ENCODE data around the gene C5. TPM values are rescaled to one million over a fixed set of nuclear protein-coding genes. Genes with fewer than 3 reads are reported as not detected.

C5 gene
- total RNA-seq, 1 donor from 2014 or later, result 5.5 TPM

DNA sequence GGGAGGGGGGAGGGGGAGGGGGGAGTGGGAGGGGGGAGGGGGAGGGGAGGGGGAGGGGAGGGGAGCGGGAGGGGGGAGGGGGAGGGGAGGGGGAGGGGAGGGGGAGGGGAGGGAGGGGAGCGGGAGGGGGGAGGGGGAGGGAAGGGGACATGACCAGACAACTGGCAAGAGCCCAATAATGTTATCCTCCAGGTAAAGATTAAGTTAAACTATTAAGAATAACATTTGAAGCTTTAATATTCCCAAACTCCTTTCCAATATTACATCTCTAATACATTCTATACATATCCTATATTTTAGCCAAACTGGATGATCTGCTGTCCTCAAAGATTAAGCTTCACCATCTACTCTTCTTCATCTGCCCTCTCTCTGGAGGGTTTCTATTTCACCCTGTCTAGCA is 25.8 kb downstream of the C5 start:
- Histone ChIP-seq H3F3A (ENCODE audit: low read depth) (no peaks in the 10 kb centered on the region), H3K4me1 (peaks cover 4% of the 10 kb centered on the region), H3K4me2 (no peak overlapping the region), H2AFZ (replicated peaks) (no peak overlapping the region), H3K9ac (no peak overlapping the region), H3K79me2 (ENCODE audit: low read depth) (no peaks in the 10 kb centered on the region), H3K4me3 (no peak overlapping the region), H3K27me3 (no peaks in the 10 kb centered on the region), H3K27ac (no peak overlapping the region), H3K36me3 (no peaks in the 10 kb centered on the region), H3K9me3 (ENCODE audit: low read depth) (no peaks in the 10 kb centered on the region), H4K20me1 (ENCODE audit: low read depth) (no peaks in the 10 kb centered on the region)
- DNase-seq (ENCODE audit: low spot score), result no peak
- H3K36me3 Mint-ChIP-seq, result peaks cover 2% of the 10 kb centered on the region
- H3K27ac Mint-ChIP-seq, result no peak overlapping the region
- no peaks in the 10 kb centered on the region for H3K9me3 Mint-ChIP-seq
- H3K4me1 Mint-ChIP-seq, result no peaks in the 10 kb centered on the region
- H3K4me3 Mint-ChIP-seq, result no peak overlapping the region
- H3K27me3 Mint-ChIP-seq (ENCODE audit: insufficient read depth, low read depth), result no peaks in the 10 kb centered on the region
- TF ChIP-seq CTCF (IDR thresholded peaks at IDR 0.05), result no peak
- TF ChIP-seq EZH2 (IDR thresholded peaks at IDR 0.05), result no peak
- TF ChIP-seq EZH2phosphoT487 (IDR thresholded peaks at IDR 0.05), result no peak

DNA sequence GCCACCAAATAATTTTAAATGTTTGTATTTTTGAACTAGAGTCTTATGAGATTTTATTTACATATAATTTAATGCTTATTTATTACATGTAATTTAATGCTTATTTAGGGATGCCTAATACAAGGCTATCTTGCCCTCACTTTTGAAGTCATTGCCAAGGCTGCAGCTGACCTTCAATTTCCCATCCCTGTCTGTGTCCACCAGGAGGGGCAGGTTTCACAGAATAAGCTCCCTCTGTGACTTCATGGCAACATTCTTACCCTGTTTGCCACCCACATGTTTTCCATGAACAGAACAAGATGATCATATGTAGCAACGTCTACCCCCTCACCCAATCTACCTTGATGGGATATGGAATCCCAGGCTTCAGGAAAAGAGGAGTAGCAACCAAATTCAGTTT is 27.0 kb downstream of the C5 start:
- Histone ChIP-seq H3K4me3 (no peak overlapping the region), H3F3A (ENCODE audit: low read depth) (no peaks in the 10 kb centered on the region), H3K36me3 (no peaks in the 10 kb centered on the region), H3K79me2 (ENCODE audit: low read depth) (no peaks in the 10 kb centered on the region), H3K9ac (no peak overlapping the region), H4K20me1 (ENCODE audit: low read depth) (no peaks in the 10 kb centered on the region), H3K9me3 (ENCODE audit: low read depth) (no peaks in the 10 kb centered on the region), H3K4me2 (no peak overlapping the region), H3K27me3 (no peaks in the 10 kb centered on the region), H3K4me1 (peaks cover 4% of the 10 kb centered on the region), H2AFZ (replicated peaks) (no peak overlapping the region), H3K27ac (no peak overlapping the region)
- H3K4me3 Mint-ChIP-seq, result no peak overlapping the region
- H3K9me3 Mint-ChIP-seq, result no peaks in the 10 kb centered on the region
- peaks cover 2% of the 10 kb centered on the region for H3K36me3 Mint-ChIP-seq
- no peak for DNase-seq (ENCODE audit: low spot score)
- no peaks in the 10 kb centered on the region for H3K4me1 Mint-ChIP-seq
- H3K27me3 Mint-ChIP-seq (ENCODE audit: insufficient read depth, low read depth), result no peaks in the 10 kb centered on the region
- no peak for TF ChIP-seq CTCF (IDR thresholded peaks at IDR 0.05)
- no peak for TF ChIP-seq EZH2phosphoT487 (IDR thresholded peaks at IDR 0.05)
- TF ChIP-seq EZH2 (IDR thresholded peaks at IDR 0.05), result no peak
- no peak overlapping the region for H3K27ac Mint-ChIP-seq

DNA sequence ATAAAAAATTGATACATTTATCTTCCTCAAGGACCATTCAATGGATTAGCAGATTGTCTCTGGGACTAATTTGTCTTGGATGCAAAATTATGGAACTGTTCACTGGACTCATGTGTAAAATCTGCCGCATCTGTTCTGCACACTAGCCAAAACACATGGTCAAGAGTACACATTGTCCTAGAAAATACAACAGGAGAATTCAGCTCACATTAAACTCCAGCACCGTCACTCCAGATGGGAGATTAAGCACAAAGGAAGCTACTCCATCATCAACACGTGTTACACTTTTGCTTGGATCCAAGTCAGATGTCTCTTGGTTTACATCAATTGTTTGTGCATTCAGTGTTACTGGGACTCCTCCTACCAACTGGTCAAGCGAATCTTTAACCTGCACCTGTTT is 28.8 kb downstream of the C5 start:
- no peaks in the 10 kb centered on the region for H3K79me2 ChIP-seq (ENCODE audit: low read depth)
- H3K27me3 ChIP-seq, result no peaks in the 10 kb centered on the region
- no peak overlapping the region for H3K27ac Mint-ChIP-seq
- no peaks in the 10 kb centered on the region for H3K9me3 ChIP-seq (ENCODE audit: low read depth)
- no peak overlapping the region for H3K27ac ChIP-seq
- H3K4me2 ChIP-seq, result no peak overlapping the region
- H3K4me1 Mint-ChIP-seq, result no peaks in the 10 kb centered on the region
- H3K36me3 Mint-ChIP-seq, result peaks cover 7% of the 10 kb centered on the region
- DNase-seq (ENCODE audit: low spot score), result no peak
- H3K4me3 ChIP-seq, result no peak overlapping the region
- no peaks in the 10 kb centered on the region for H3K27me3 Mint-ChIP-seq (ENCODE audit: insufficient read depth, low read depth)
- peaks cover 1% of the 10 kb centered on the region for H3K4me1 ChIP-seq
- H3K9me3 Mint-ChIP-seq, result no peaks in the 10 kb centered on the region
- no peaks in the 10 kb centered on the region for H4K20me1 ChIP-seq (ENCODE audit: low read depth)
- H3K9ac ChIP-seq, result no peak overlapping the region
- no peaks in the 10 kb centered on the region for H3K36me3 ChIP-seq
- H2AFZ ChIP-seq (replicated peaks), result no peak overlapping the region
- H3F3A ChIP-seq (ENCODE audit: low read depth), result no peaks in the 10 kb centered on the region
- no peak overlapping the region for H3K4me3 Mint-ChIP-seq
- TF ChIP-seq EZH2 (IDR thresholded peaks at IDR 0.05) (no peak), CTCF (IDR thresholded peaks at IDR 0.05) (no peak), EZH2phosphoT487 (IDR thresholded peaks at IDR 0.05) (no peak)

DNA sequence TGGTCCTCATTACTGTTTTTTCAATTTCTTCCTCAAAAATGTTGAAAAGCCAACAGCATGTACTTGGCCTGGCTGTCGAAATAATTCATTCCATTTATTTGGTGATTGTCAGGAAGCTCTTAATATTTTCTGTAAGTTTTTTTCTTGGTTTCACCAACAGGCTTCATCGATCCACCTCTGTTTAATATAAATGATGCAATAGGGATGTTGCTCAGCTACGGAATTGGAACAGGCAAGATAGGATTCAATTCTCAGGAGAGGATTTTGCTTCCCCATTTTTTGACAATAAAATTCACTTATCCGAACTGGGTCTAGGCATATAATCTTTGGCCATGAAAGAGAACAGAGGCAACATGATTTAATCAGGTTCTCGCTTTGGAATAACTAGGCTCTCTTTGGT is 30.8 kb downstream of the C5 start:
- Histone ChIP-seq H4K20me1 (ENCODE audit: low read depth) (no peaks in the 10 kb centered on the region), H3K27ac (no peak overlapping the region), H3K27me3 (no peaks in the 10 kb centered on the region), H3K9me3 (ENCODE audit: low read depth) (no peaks in the 10 kb centered on the region), H3K4me3 (no peak overlapping the region), H3K36me3 (no peaks in the 10 kb centered on the region), H3K4me2 (no peak overlapping the region), H3K9ac (no peak overlapping the region), H3K4me1 (no peaks in the 10 kb centered on the region), H3K79me2 (ENCODE audit: low read depth) (no peaks in the 10 kb centered on the region), H3F3A (ENCODE audit: low read depth) (no peaks in the 10 kb centered on the region), H2AFZ (replicated peaks) (no peak overlapping the region)
- Mint-ChIP-seq H3K4me1 (no peaks in the 10 kb centered on the region), H3K27me3 (ENCODE audit: insufficient read depth, low read depth) (no peaks in the 10 kb centered on the region), H3K27ac (no peak overlapping the region), H3K4me3 (no peak overlapping the region), H3K36me3 (peaks cover 5% of the 10 kb centered on the region), H3K9me3 (no peaks in the 10 kb centered on the region)
- no peak for TF ChIP-seq EZH2phosphoT487 (IDR thresholded peaks at IDR 0.05)
- TF ChIP-seq CTCF (IDR thresholded peaks at IDR 0.05), result no peak
- no peak for TF ChIP-seq EZH2 (IDR thresholded peaks at IDR 0.05)
- no peak for DNase-seq (ENCODE audit: low spot score)
